Cardiac atrium fibroblast (primary cell): ENCODE measurements around the gene TTC9C. TPM values are rescaled to one million over a fixed set of nuclear protein-coding genes. Genes with fewer than 3 reads are reported as not detected.

Experiments
- total RNA-seq: library from RNA; depleted of rRNA; stranded (reverse); fragments of >200 nt; gene quantifications from 2 replicates; pipeline ENCODE4 v1.2.3, GENCODE V29; 2015

The TTC9C gene
- 15.7 and 16.1 TPM in 2 replicates for total RNA-seq

GRCh38 chr11:62728171-62728988 is at the start of gene TTC9C:
TTC9C (plus strand) TSS chr11:62728486; CDS start chr11:62728849, 363 bp downstream.

GRCh38 chr11:62678770-62679696 is 49.3 kb upstream of the TTC9C start, which contains the start of gene UBXN1:
UBXN1 (minus strand) TSS chr11:62679073; CDS start chr11:62678923, 150 bp downstream.

GRCh38 chr11:62689421-62690183 is 38.7 kb upstream of the TTC9C start, which contains the start of gene LRRN4CL:
LRRN4CL (minus strand) TSS chr11:62689530; CDS start chr11:62688508, 1,022 bp downstream.

GRCh38 chr11:62707277-62707861 is 20.9 kb upstream of the TTC9C start, which contains the start of the genes BSCL2 and GNG3:
BSCL2 (minus strand) TSS chr11:62707424; CDS start chr11:62707195, 229 bp downstream.
GNG3 (plus strand) TSS chr11:62707676; CDS start chr11:62708296, 620 bp downstream.

GRCh38 chr11:62727165-62727871 is 968 bp upstream of the TTC9C start, which contains the start of gene HNRNPUL2:
HNRNPUL2 (minus strand) TSS chr11:62727457; CDS start chr11:62727156, 301 bp downstream.

GRCh38 chr11:62753736-62754603 is 25.7 kb downstream of the TTC9C start, which contains the start of gene ZBTB3:
ZBTB3 (minus strand) TSS chr11:62754160; CDS start chr11:62753664, 496 bp downstream.

GRCh38 chr11:62771144-62772021 is 43.1 kb downstream of the TTC9C start, which contains the start of gene TAF6L:
TAF6L (plus strand) TSS chr11:62771396; CDS start chr11:62775784, 4,388 bp downstream.

GRCh38 chr11:62787005-62787759 is 58.9 kb downstream of the TTC9C start, which contains the start of gene TMEM179B:
TMEM179B (plus strand) TSS chr11:62787402; CDS start chr11:62787432, 30 bp downstream.

Other genes with a start within 250 kb of the TTC9C start
- 394 and 434 TPM in 2 replicates for gene AHNAK, start 181.7 kb upstream of the TTC9C start, total RNA-seq
- gene EEF1G, start 154.6 kb upstream of the TTC9C start, total RNA-seq, result 2,078 and 2,099 TPM in 2 replicates
- 6.9 and 12.0 TPM in 2 replicates for gene TUT1, start 137.0 kb upstream of the TTC9C start, total RNA-seq
- 72.6 and 86.1 TPM in 2 replicates for gene MTA2, start 126.6 kb upstream of the TTC9C start, total RNA-seq
- gene EML3, start 115.7 kb upstream of the TTC9C start, total RNA-seq, result 25.8 and 43.1 TPM in 2 replicates
- gene ROM1, start 115.2 kb upstream of the TTC9C start, total RNA-seq, result 9.2 and 24.7 TPM in 2 replicates
- gene B3GAT3, start 106.5 kb upstream of the TTC9C start, total RNA-seq, result 24.9 and 44.4 TPM in 2 replicates
- gene GANAB, start 81.9 kb upstream of the TTC9C start, total RNA-seq, result 314 and 339 TPM in 2 replicates
- 27.1 and 27.7 TPM in 2 replicates for gene INTS5, start 75.2 kb upstream of the TTC9C start, total RNA-seq
- 57.8 and 68.1 TPM in 2 replicates for gene C11orf98, start 63.3 kb upstream of the TTC9C start, total RNA-seq
- 1.4 and 7.5 TPM in 2 replicates for gene CSKMT, start 63.2 kb upstream of the TTC9C start, total RNA-seq
- gene UQCC3, start 56.8 kb upstream of the TTC9C start, total RNA-seq, result 6.0 and 8.3 TPM in 2 replicates
- gene LBHD1, start 56.2 kb upstream of the TTC9C start, total RNA-seq, result 1.1 and 5.2 TPM in 2 replicates
- 71.9 and 88.5 TPM in 2 replicates for gene UBXN1, start 49.4 kb upstream of the TTC9C start, total RNA-seq
- gene LRRN4CL, start 39.0 kb upstream of the TTC9C start, total RNA-seq, result 0.72 and 1.5 TPM in 2 replicates
- 29.8 and 44.4 TPM in 2 replicates for gene BSCL2, start 21.1 kb upstream of the TTC9C start, total RNA-seq
- not detected in 2 replicates for gene GNG3, start 20.8 kb upstream of the TTC9C start, total RNA-seq
- 4.9 and 20.2 TPM in 2 replicates for gene HNRNPUL2, start 1.0 kb upstream of the TTC9C start, total RNA-seq
- gene ZBTB3, start 25.7 kb downstream of the TTC9C start, total RNA-seq, result 6.5 and 7.6 TPM in 2 replicates
- gene POLR2G, start 33.1 kb downstream of the TTC9C start, total RNA-seq, result 61.4 and 68.5 TPM in 2 replicates
- gene TAF6L, start 42.9 kb downstream of the TTC9C start, total RNA-seq, result 10.7 and 11.7 TPM in 2 replicates
- gene TMEM179B, start 58.9 kb downstream of the TTC9C start, total RNA-seq, result 77.8 and 83.1 TPM in 2 replicates
- gene TMEM223, start 63.5 kb downstream of the TTC9C start, total RNA-seq, result 18.6 and 31.2 TPM in 2 replicates
- 19.3 and 20.2 TPM in 2 replicates for gene NXF1, start 77.0 kb downstream of the TTC9C start, total RNA-seq
- 57.0 and 62.5 TPM in 2 replicates for gene STX5, start 103.6 kb downstream of the TTC9C start, total RNA-seq
- not detected in 2 replicates for gene TEX54, start 104.4 kb downstream of the TTC9C start, total RNA-seq
- 20.4 and 50.1 TPM in 2 replicates for gene WDR74, start 111.1 kb downstream of the TTC9C start, total RNA-seq
- gene SLC3A2, start 152.4 kb downstream of the TTC9C start, total RNA-seq, result 153 and 162 TPM in 2 replicates
- not detected in 2 replicates for gene CHRM1, start 192.9 kb downstream of the TTC9C start, total RNA-seq